H1 (cell line): ENCODE results near the gene CLTCL1. TPM values are rescaled to one million over a fixed set of nuclear protein-coding genes. Genes with fewer than 3 reads are reported as not detected.

Experiments used
- CTCF ChIA-PET: fragments of 300-600 bp; sonication (Branson Sonifier 250); formaldehyde crosslinking; loops from one replicate; lab custom pipeline; 2021; ENCODE audit not compliant: partially characterized antibody; lab: Charles Lee
- POLR2A ChIA-PET: fragments of 300-600 bp; sonication (Branson Sonifier 250); formaldehyde crosslinking; loops from one replicate; lab custom pipeline; 2021; ENCODE audit warnings: inconsistent platforms; ENCODE audit not compliant: partially characterized antibody; lab: Charles Lee
- DNase-seq, 2 experiments: peaks; one replicate each; pipeline versions ENCODE4 v3.0.0 to v3.0.0-alpha.2; 2010 to 2022; ENCODE audit warnings: low spot score in 2 of 2, low read depth in 1 of 2, mixed read lengths in 1 of 2
- FAIRE-seq: peaks from 2 replicates; lab custom pipeline; 2011; peaks lifted over from hg19 to GRCh38; lab: Jason Lieb, UNC
- H2AFZ ChIP-seq: 2 replicates; pipeline ENCODE4 v1.8.1; 2012; ENCODE audit warnings: low read length, inconsistent platforms
- H2AK5ac ChIP-seq: 2 replicates; pipeline ENCODE4 v1.6.1; 2013; ENCODE audit warnings: low read depth, low read length
- H2BK120ac ChIP-seq: replicated peaks from 2 replicates; pipeline ENCODE3; 2013; ENCODE audit warnings: low read depth, low read length, inconsistent platforms
- H2BK12ac ChIP-seq: 2 replicates; pipeline ENCODE4 v1.6.1; 2013; ENCODE audit warnings: low read depth, low read length
- H2BK15ac ChIP-seq: 2 replicates; pipeline ENCODE4 v1.6.1; 2013; ENCODE audit warnings: low read length
- H2BK20ac ChIP-seq: 2 replicates; pipeline ENCODE4 v1.6.1; 2013; ENCODE audit warnings: low read length
- H2BK5ac ChIP-seq: 2 replicates; pipeline ENCODE4 v1.6.1; 2013; ENCODE audit warnings: low read depth, low read length
- H3K14ac ChIP-seq: 2 replicates; pipeline ENCODE4 v1.6.1; 2013; ENCODE audit warnings: inconsistent platforms; ENCODE audit not compliant: insufficient read length
- H3K18ac ChIP-seq: 2 replicates; pipeline ENCODE4 v1.6.1; 2013; ENCODE audit warnings: low read length; ENCODE audit errors: extremely low read depth
- H3K23ac ChIP-seq: 2 replicates; pipeline ENCODE4 v1.6.1; 2013; ENCODE audit warnings: inconsistent platforms; ENCODE audit not compliant: insufficient read length
- H3K23me2 ChIP-seq: 2 replicates; pipeline ENCODE4 v1.6.1; 2013; ENCODE audit warnings: low read depth, low read length
- H3K27ac ChIP-seq: 2 replicates; pipeline ENCODE4 v1.6.1; 2011; ENCODE audit warnings: low read depth, low read length, inconsistent platforms
- H3K27me3 ChIP-seq, 4 experiments: replicated peaks in 1 of 4; 1 replicate in 1 of 4; 2 replicates in 3 of 4; pipeline versions ENCODE4 v1.6.1 to v1.8.1; 2011 to 2013; ENCODE audit warnings: low read length in 3 of 4, mild to moderate bottlenecking in 3 of 4, inconsistent platforms in 2 of 4, mixed read lengths in 2 of 4, moderate library complexity in 1 of 4; ENCODE audit not compliant: control insufficient read depth in 3 of 4, insufficient read depth in 3 of 4; ENCODE audit errors: extremely low read depth in 1 of 4
- H3K36me3 ChIP-seq, 4 experiments: 2 replicates each; pipeline versions ENCODE4 v1.6.1 to v1.8.1; 2011 to 2013; ENCODE audit warnings: mild to moderate bottlenecking in 4 of 4, low read length in 3 of 4, moderate library complexity in 2 of 4, control low read depth in 1 of 4, inconsistent platforms in 1 of 4; ENCODE audit not compliant: insufficient read depth in 4 of 4, control insufficient read depth in 2 of 4
- H3K4ac ChIP-seq: replicated peaks from 2 replicates; pipeline ENCODE3; 2013; ENCODE audit warnings: low read length, low read depth, mixed read lengths, inconsistent platforms; ENCODE audit not compliant: insufficient read length
- H3K4me1 ChIP-seq, 4 experiments: replicated peaks in 1 of 4; 1 replicate in 1 of 4; 2 replicates in 3 of 4; pipeline versions ENCODE4 v1.6.1 to v1.8.1; 2011 to 2013; ENCODE audit warnings: low read length in 3 of 4, inconsistent platforms in 2 of 4, mixed read lengths in 1 of 4; ENCODE audit not compliant: insufficient read depth in 4 of 4, control insufficient read depth in 3 of 4
- H3K4me2 ChIP-seq, 2 experiments: 2 replicates each; pipeline versions ENCODE4 v1.6.1 to v1.8.1; 2011 to 2013; ENCODE audit warnings: low read depth in 2 of 2, low read length in 2 of 2, control low read depth in 1 of 2, inconsistent platforms in 1 of 2, mild to moderate bottlenecking in 1 of 2; ENCODE audit not compliant: insufficient read depth in 1 of 2
- H3K4me3 ChIP-seq, 4 experiments: fragments of 200-600, 300-600 bp in 1 of 4; sonication (generic), shearing (Covaris generic), sonication (Bioruptor Twin) in 1 of 4; 2 replicates each; pipeline versions ENCODE4 v1.5.1 to v1.8.1; 2011 to 2016; ENCODE audit warnings: low read length in 4 of 4, low read depth in 3 of 4, control low read depth in 2 of 4, inconsistent platforms in 2 of 4, mild to moderate bottlenecking in 2 of 4, mixed read lengths in 1 of 4, moderate library complexity in 1 of 4; ENCODE audit not compliant: insufficient read depth in 2 of 4; ENCODE audit errors: extremely low read depth in 1 of 4
- H3K56ac ChIP-seq: replicated peaks from 2 replicates; pipeline ENCODE3; 2013; ENCODE audit warnings: low read depth, mild to moderate bottlenecking, mixed read lengths, low read length, inconsistent platforms; ENCODE audit not compliant: insufficient read length
- H3K79me1 ChIP-seq: 2 replicates; pipeline ENCODE4 v1.6.1; 2013; ENCODE audit warnings: low read depth, low read length, control low read depth
- H3K79me2 ChIP-seq, 2 experiments: 2 replicates each; pipeline versions ENCODE4 v1.6.1 to v1.8.1; 2012 to 2013; ENCODE audit warnings: low read length in 2 of 2, mild to moderate bottlenecking in 2 of 2, inconsistent platforms in 1 of 2; ENCODE audit not compliant: insufficient read depth in 2 of 2, control insufficient read depth in 1 of 2
- H3K9ac ChIP-seq, 4 experiments: replicated peaks in 1 of 4; 1 replicate in 1 of 4; 2 replicates in 3 of 4; pipeline versions ENCODE4 v1.6.1 to v1.8.1; 2011 to 2013; ENCODE audit warnings: low read depth in 3 of 4, low read length in 3 of 4, control low read depth in 2 of 4, mild to moderate bottlenecking in 2 of 4, moderate library complexity in 2 of 4, inconsistent platforms in 1 of 4; ENCODE audit errors: extremely low read depth in 1 of 4
- H3K9me3 ChIP-seq, 2 experiments: 2 replicates each; pipeline versions ENCODE4 v1.6.1 to v1.8.1; 2012 to 2013; ENCODE audit warnings: mild to moderate bottlenecking in 2 of 2, moderate library complexity in 2 of 2, control low read depth in 1 of 2, inconsistent platforms in 1 of 2, low read depth in 1 of 2, low read length in 1 of 2, mixed read lengths in 1 of 2; ENCODE audit not compliant: insufficient read depth in 2 of 2
- H4K20me1 ChIP-seq, 2 experiments: replicated peaks in 1 of 2; 2 replicates each; pipeline versions ENCODE3 to v1.8.1; 2011 to 2013; ENCODE audit warnings: inconsistent platforms in 2 of 2, low read length in 2 of 2, mild to moderate bottlenecking in 1 of 2; ENCODE audit not compliant: insufficient read depth in 2 of 2, control insufficient read depth in 1 of 2
- H4K5ac ChIP-seq: 2 replicates; pipeline ENCODE4 v1.6.1; 2013; ENCODE audit warnings: low read length, low read depth, mixed read lengths, inconsistent platforms; ENCODE audit not compliant: insufficient read length
- H4K8ac ChIP-seq: 2 replicates; pipeline ENCODE4 v1.8.0; 2013; ENCODE audit warnings: mild to moderate bottlenecking, moderate library complexity, low read length, inconsistent platforms; ENCODE audit not compliant: insufficient read depth; ENCODE audit errors: extremely low read depth
- H4K91ac ChIP-seq: replicated peaks from 2 replicates; pipeline ENCODE3; 2013; ENCODE audit warnings: low read length, mixed read lengths, inconsistent platforms; ENCODE audit not compliant: insufficient read length
- CBX5 ChIP-seq: fragments of 300-800, 300-1000 bp; sonication (generic); IDR thresholded peaks from 2 replicates; pipeline ENCODE4 v1.7.1; 2016; ENCODE audit warnings: antibody characterized with exemption, low read length, low read depth
- SAP30 ChIP-seq: fragments of 300-600 bp; sonication (generic); IDR thresholded peaks from 2 replicates; pipeline ENCODE4 v1.7.1; 2012; ENCODE audit warnings: low read length, moderate library complexity, mild to moderate bottlenecking, inconsistent platforms; ENCODE audit not compliant: insufficient read depth, insufficient replicate concordance
- TCF12 ChIP-seq: IDR thresholded peaks from 2 replicates; pipeline ENCODE4 v1.6.1; 2011; ENCODE audit warnings: low read depth, mild to moderate bottlenecking, low read length
- TEAD4 ChIP-seq: IDR thresholded peaks from 2 replicates; pipeline ENCODE4 v1.6.1; 2012; ENCODE audit warnings: low read depth, low read length, inconsistent platforms, mixed read lengths
- WGBS, 2 experiments: shearing (Covaris generic) in 1 of 2; methylation state at CpG; one replicate each; pipeline versions ENCODE4 v1.1.6 to v1.1.7; 2013 to 2015; ENCODE audit warnings: low lambda C conversion rate in 2 of 2, mixed read lengths in 2 of 2, inconsistent platforms in 1 of 2, low coverage in 1 of 2, missing lambda C conversion rate in 1 of 2; ENCODE audit not compliant: insufficient replicate concordance in 2 of 2, insufficient coverage in 1 of 2, insufficient read length in 1 of 2; ENCODE audit errors: extremely low coverage in 1 of 2, missing lambda C conversion rate in 1 of 2; 5-methylcytosine and 5-hydroxymethylcytosine counted together
- polyA plus RNA-seq, 7 experiments: library from polyadenylated mRNA; depleted of rRNA in 3 of 7; stranded (reverse) in 5 of 7; unstranded in 2 of 7; fragments of >200 nt in 5 of 7; fragments of 200-250 nt in 2 of 7; gene quantifications; 1 replicate in 5 of 7; 2 replicates in 1 of 7; 4 replicates in 1 of 7; pipeline versions ENCODE4 v1.2.1 to v1.2.3, GENCODE V29; 2011 to 2013; ENCODE audit warnings: missing spikeins in 2 of 7, mixed read lengths in 2 of 7
- total RNA-seq: library from RNA; stranded (reverse); fragmentation: NEBNext Ultra II Directional; extraction: Animal tissue kit (Norgen Biotek cat#: 25700); gene quantifications from 2 replicates; pipeline ENCODE4 v1.2.1, GENCODE V29; 2021
- TF ChIP-seq, protein P1 (sequence below): IDR thresholded peaks from 2 replicates; pipeline ENCODE4 v1.6.1; 2011; ENCODE audit warnings: low read length, improper control_type of control experiment

The CLTCL1 gene
- total and polyA plus RNA-seq, 2 of the 8 experiments (the other 6 are each of a cell fraction or from before 2014, with no cell fraction given) = 12.4 to 17.0 TPM

DNA sequence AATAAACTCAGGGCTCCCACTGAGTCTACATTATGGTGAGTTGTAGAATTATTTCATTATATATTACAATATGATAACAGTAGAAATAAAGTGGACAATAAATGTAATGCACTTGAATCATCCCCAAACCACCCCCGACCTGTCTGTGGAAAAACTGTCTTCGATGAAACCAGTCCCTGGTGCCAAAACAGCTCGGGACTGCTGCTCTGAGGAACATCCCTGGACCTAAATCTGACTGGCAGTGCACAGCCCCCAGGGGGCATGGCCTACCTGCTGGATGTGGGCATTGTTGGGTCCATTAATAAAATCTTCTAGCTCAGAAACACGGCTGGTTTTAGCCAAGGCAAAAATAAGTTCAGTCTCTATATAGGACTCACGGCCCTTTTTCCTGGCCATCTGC lies 83.6 kb downstream of the CLTCL1 start:
- Histone ChIP-seq H3K79me1 (no peaks in the 10 kb centered on the region), H3K56ac (no peak overlapping the region), H3K79me2 (no peaks in the 10 kb centered on the region), H2BK15ac (no peak overlapping the region), H2BK12ac (no peak overlapping the region), H3K27ac (no peak overlapping the region), H3K14ac (no peak overlapping the region), H2BK120ac (no peak overlapping the region), H3K9ac (no peak overlapping the region), H3K4me3 (no peak overlapping the region), H2AFZ (no peak overlapping the region), H4K20me1 (peaks cover 0 to 2% of the 10 kb centered on the region in 2 experiments), H2AK5ac (no peak overlapping the region), H3K23me2 (no peaks in the 10 kb centered on the region), H3K27me3 (no peaks in the 10 kb centered on the region), H3K23ac (no peak overlapping the region), H4K91ac (no peak overlapping the region), H3K4me1 (no peaks in the 10 kb centered on the region; a peak in 1 of 7 replicates), H4K8ac (no peak overlapping the region), H2BK5ac (no peak overlapping the region), H4K5ac (no peak overlapping the region), H3K36me3 (peaks cover 0 to 13% (median 7%) of the 10 kb centered on the region in 4 experiments), H2BK20ac (no peak overlapping the region), H3K18ac (no peak overlapping the region), H3K4ac (no peak overlapping the region), H3K9me3 (no peaks in the 10 kb centered on the region), H3K4me2 (no peak overlapping the region)
- no peak for FAIRE-seq
- POLR2A ChIA-PET = interaction anchor here (1.0 to 1.4 kb wide), 2 partner anchors 10 to 220 kb away, joined by 3 read pairs; no protein-coding TSS in a partner anchor
- TF ChIP-seq TCF12 = no peak
- no peak for TF ChIP-seq CBX5
- TF ChIP-seq TEAD4 = no peak
- no peak for TF ChIP-seq SAP30
- TF ChIP-seq, protein P1, sequence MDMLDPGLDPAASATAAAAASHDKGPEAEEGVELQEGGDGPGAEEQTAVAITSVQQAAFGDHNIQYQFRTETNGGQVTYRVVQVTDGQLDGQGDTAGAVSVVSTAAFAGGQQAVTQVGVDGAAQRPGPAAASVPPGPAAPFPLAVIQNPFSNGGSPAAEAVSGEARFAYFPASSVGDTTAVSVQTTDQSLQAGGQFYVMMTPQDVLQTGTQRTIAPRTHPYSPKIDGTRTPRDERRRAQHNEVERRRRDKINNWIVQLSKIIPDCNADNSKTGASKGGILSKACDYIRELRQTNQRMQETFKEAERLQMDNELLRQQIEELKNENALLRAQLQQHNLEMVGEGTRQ = no peak
- CTCF ChIA-PET = interaction anchor here (0.7 to 2.1 kb wide), 3 partner anchors 9 to 97 kb away, joined by 3 to 5 read pairs (median 3); no protein-coding TSS in a partner anchor
- no peak for DNase-seq
- 88% methylated on average over 5 of the region's 5 CpGs; no CpG with 5 or more reads in 1 of the 2 experiments for WGBS, 2 experiments
